GM23338 (cell line): ENCODE data around the gene GRID1.

ENCODE experiments used
- CREB1 ChIP-seq: fragments of 250-450 bp; sonication (Bioruptor Pico); IDR thresholded peaks from 2 replicates; pipeline ENCODE4 v1.5.0; 2020; ENCODE audit warnings: low read depth, mild to moderate bottlenecking, moderate library complexity
- EZH2 ChIP-seq: fragments of 200-600 bp; sonication (generic); IDR thresholded peaks from one replicate; pipeline ENCODE4 v1.8.0; 2017; ENCODE audit warnings: antibody characterized with exemption, mild to moderate bottlenecking, low read depth; ENCODE audit not compliant: unreplicated experiment
- EZH2phosphoT487 ChIP-seq: fragments of 200-600 bp; sonication (generic); IDR thresholded peaks from one replicate; pipeline ENCODE4 v1.8.1; 2018; ENCODE audit warnings: antibody characterized with exemption; ENCODE audit not compliant: unreplicated experiment
- JUNB ChIP-seq: IDR thresholded peaks from one replicate; pipeline ENCODE4 v1.6.1; 2016; ENCODE audit warnings: antibody characterized with exemption; ENCODE audit not compliant: unreplicated experiment
- NANOG ChIP-seq: IDR thresholded peaks from 2 replicates; pipeline ENCODE4 v1.6.1; 2016; ENCODE audit warnings: antibody characterized with exemption, borderline replicate concordance
- POLR2AphosphoS5 ChIP-seq: IDR thresholded peaks from 2 replicates; pipeline ENCODE4 v1.6.1; 2016; ENCODE audit warnings: antibody characterized with exemption, low read depth
- STAT1 ChIP-seq: IDR thresholded peaks from one replicate; pipeline ENCODE4 v1.6.1; 2016; ENCODE audit warnings: antibody characterized with exemption; ENCODE audit not compliant: unreplicated experiment
- ZNF114 ChIP-seq: fragments of 250-450 bp; sonication (Bioruptor Pico); IDR thresholded peaks from 2 replicates; pipeline ENCODE4 v1.5.0; 2020; ENCODE audit warnings: mild to moderate bottlenecking, moderate library complexity
- ZNF331 ChIP-seq: fragments of 250-450 bp; sonication (Bioruptor Pico); IDR thresholded peaks from 2 replicates; pipeline ENCODE4 v1.5.0; 2020; ENCODE audit warnings: low read depth, mild to moderate bottlenecking, moderate library complexity
- TF ChIP-seq, protein P1 (sequence below), 2 experiments: fragments of 200-600 bp in 1 of 2; sonication (generic) in 1 of 2; conservative IDR thresholded peaks; 2 replicates each; pipeline versions ENCODE4 v1.5.1 to v1.6.1; 2016 to 2017; ENCODE audit warnings: antibody characterized with exemption in 2 of 2, low read depth in 2 of 2, mild to moderate bottlenecking in 2 of 2, moderate library complexity in 1 of 2
- TF ChIP-seq, protein P2 (sequence below): IDR thresholded peaks from one replicate; pipeline ENCODE4 v1.6.1; 2018; ENCODE audit warnings: antibody characterized with exemption; ENCODE audit not compliant: unreplicated experiment
- TF ChIP-seq, protein P3 (sequence below): IDR thresholded peaks from 2 replicates; pipeline ENCODE4 v1.6.1; 2016; ENCODE audit warnings: antibody characterized with exemption
- TF ChIP-seq, protein P4 (sequence below): fragments of 250-450 bp; sonication (Bioruptor Pico); IDR thresholded peaks from 2 replicates; pipeline ENCODE4 v1.5.0; 2020; ENCODE audit warnings: mild to moderate bottlenecking, moderate library complexity

DNA sequence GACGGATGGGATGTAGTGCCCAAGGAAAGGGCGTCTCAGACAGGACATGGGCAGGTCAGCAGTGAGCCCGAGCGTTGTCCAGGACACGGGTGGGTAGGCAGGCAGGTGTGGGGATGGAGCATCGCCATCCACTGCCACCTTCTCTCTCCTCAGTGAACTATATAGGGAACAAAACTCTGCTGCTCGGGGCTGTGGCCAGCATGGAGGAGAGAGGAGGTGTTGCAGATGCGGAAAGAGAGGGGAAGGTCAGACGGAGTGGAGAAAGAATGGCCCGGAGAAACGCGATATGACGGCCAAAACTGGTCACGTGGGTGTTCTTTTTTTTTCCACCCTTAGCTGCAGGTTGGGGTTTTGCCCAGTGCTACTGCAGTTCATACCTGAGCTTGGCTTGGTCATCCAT, 71.2 kb downstream of the GRID1 start:
- TF ChIP-seq, protein P1, sequence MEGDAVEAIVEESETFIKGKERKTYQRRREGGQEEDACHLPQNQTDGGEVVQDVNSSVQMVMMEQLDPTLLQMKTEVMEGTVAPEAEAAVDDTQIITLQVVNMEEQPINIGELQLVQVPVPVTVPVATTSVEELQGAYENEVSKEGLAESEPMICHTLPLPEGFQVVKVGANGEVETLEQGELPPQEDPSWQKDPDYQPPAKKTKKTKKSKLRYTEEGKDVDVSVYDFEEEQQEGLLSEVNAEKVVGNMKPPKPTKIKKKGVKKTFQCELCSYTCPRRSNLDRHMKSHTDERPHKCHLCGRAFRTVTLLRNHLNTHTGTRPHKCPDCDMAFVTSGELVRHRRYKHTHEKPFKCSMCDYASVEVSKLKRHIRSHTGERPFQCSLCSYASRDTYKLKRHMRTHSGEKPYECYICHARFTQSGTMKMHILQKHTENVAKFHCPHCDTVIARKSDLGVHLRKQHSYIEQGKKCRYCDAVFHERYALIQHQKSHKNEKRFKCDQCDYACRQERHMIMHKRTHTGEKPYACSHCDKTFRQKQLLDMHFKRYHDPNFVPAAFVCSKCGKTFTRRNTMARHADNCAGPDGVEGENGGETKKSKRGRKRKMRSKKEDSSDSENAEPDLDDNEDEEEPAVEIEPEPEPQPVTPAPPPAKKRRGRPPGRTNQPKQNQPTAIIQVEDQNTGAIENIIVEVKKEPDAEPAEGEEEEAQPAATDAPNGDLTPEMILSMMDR (conservative IDR thresholded peaks at IDR 0.05; ENCODE audit: low read depth in 2 of 2) = no peak
- TF ChIP-seq POLR2AphosphoS5 (no peak), EZH2 (no peak), JUNB (no peak), EZH2phosphoT487 (no peak), NANOG (no peak), ZNF114 (CRISPR knock-in tag) (no peak), ZNF331 (CRISPR knock-in tag) (no peak), CREB1 (CRISPR knock-in tag) (no peak), STAT1 (no peak)
- TF ChIP-seq, protein P2, sequence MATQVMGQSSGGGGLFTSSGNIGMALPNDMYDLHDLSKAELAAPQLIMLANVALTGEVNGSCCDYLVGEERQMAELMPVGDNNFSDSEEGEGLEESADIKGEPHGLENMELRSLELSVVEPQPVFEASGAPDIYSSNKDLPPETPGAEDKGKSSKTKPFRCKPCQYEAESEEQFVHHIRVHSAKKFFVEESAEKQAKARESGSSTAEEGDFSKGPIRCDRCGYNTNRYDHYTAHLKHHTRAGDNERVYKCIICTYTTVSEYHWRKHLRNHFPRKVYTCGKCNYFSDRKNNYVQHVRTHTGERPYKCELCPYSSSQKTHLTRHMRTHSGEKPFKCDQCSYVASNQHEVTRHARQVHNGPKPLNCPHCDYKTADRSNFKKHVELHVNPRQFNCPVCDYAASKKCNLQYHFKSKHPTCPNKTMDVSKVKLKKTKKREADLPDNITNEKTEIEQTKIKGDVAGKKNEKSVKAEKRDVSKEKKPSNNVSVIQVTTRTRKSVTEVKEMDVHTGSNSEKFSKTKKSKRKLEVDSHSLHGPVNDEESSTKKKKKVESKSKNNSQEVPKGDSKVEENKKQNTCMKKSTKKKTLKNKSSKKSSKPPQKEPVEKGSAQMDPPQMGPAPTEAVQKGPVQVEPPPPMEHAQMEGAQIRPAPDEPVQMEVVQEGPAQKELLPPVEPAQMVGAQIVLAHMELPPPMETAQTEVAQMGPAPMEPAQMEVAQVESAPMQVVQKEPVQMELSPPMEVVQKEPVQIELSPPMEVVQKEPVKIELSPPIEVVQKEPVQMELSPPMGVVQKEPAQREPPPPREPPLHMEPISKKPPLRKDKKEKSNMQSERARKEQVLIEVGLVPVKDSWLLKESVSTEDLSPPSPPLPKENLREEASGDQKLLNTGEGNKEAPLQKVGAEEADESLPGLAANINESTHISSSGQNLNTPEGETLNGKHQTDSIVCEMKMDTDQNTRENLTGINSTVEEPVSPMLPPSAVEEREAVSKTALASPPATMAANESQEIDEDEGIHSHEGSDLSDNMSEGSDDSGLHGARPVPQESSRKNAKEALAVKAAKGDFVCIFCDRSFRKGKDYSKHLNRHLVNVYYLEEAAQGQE = no peak
- TF ChIP-seq, protein P3, sequence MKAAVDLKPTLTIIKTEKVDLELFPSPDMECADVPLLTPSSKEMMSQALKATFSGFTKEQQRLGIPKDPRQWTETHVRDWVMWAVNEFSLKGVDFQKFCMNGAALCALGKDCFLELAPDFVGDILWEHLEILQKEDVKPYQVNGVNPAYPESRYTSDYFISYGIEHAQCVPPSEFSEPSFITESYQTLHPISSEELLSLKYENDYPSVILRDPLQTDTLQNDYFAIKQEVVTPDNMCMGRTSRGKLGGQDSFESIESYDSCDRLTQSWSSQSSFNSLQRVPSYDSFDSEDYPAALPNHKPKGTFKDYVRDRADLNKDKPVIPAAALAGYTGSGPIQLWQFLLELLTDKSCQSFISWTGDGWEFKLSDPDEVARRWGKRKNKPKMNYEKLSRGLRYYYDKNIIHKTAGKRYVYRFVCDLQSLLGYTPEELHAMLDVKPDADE = no peak
- TF ChIP-seq, protein P4, sequence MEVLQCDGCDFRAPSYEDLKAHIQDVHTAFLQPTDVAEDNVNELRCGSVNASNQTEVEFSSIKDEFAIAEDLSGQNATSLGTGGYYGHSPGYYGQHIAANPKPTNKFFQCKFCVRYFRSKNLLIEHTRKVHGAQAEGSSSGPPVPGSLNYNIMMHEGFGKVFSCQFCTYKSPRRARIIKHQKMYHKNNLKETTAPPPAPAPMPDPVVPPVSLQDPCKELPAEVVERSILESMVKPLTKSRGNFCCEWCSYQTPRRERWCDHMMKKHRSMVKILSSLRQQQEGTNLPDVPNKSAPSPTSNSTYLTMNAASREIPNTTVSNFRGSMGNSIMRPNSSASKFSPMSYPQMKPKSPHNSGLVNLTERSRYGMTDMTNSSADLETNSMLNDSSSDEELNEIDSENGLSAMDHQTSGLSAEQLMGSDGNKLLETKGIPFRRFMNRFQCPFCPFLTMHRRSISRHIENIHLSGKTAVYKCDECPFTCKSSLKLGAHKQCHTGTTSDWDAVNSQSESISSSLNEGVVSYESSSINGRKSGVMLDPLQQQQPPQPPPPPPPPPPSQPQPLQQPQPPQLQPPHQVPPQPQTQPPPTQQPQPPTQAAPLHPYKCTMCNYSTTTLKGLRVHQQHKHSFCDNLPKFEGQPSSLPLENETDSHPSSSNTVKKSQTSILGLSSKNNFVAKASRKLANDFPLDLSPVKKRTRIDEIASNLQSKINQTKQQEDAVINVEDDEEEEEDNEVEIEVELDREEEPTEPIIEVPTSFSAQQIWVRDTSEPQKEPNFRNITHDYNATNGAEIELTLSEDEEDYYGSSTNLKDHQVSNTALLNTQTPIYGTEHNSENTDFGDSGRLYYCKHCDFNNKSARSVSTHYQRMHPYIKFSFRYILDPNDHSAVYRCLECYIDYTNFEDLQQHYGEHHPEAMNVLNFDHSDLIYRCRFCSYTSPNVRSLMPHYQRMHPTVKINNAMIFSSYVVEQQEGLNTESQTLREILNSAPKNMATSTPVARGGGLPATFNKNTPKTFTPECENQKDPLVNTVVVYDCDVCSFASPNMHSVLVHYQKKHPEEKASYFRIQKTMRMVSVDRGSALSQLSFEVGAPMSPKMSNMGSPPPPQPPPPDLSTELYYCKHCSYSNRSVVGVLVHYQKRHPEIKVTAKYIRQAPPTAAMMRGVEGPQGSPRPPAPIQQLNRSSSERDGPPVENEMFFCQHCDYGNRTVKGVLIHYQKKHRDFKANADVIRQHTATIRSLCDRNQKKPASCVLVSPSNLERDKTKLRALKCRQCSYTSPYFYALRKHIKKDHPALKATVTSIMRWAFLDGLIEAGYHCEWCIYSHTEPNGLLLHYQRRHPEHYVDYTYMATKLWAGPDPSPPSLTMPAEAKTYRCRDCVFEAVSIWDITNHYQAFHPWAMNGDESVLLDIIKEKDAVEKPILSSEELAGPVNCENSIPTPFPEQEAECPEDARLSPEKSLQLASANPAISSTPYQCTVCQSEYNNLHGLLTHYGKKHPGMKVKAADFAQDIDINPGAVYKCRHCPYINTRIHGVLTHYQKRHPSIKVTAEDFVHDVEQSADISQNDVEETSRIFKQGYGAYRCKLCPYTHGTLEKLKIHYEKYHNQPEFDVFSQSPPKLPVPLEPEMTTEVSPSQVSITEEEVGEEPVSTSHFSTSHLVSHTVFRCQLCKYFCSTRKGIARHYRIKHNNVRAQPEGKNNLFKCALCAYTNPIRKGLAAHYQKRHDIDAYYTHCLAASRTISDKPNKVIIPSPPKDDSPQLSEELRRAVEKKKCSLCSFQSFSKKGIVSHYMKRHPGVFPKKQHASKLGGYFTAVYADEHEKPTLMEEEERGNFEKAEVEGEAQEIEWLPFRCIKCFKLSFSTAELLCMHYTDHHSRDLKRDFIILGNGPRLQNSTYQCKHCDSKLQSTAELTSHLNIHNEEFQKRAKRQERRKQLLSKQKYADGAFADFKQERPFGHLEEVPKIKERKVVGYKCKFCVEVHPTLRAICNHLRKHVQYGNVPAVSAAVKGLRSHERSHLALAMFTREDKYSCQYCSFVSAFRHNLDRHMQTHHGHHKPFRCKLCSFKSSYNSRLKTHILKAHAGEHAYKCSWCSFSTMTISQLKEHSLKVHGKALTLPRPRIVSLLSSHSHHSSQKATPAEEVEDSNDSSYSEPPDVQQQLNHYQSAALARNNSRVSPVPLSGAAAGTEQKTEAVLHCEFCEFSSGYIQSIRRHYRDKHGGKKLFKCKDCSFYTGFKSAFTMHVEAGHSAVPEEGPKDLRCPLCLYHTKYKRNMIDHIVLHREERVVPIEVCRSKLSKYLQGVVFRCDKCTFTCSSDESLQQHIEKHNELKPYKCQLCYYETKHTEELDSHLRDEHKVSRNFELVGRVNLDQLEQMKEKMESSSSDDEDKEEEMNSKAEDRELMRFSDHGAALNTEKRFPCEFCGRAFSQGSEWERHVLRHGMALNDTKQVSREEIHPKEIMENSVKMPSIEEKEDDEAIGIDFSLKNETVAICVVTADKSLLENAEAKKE (CRISPR knock-in tag) = no peak
